Pancreas (tissue), 10 donors: ENCODE measurements around the gene TMEM63A. TPM values are rescaled to one million over a fixed set of nuclear protein-coding genes. Genes with fewer than 3 reads are reported as not detected.

Experiments used
- ATAC-seq, 4 donors: fragments of 200-7000 bp; cut with Tn5 transposase; one replicate each; pipeline versions ENCODE4 v1.8.0 to v1.9.1; 2020; ENCODE audit warnings: mild to moderate bottlenecking in 4 of 4, moderate library complexity in 4 of 4
- DNase-seq, 6 donors: peaks; one replicate each; pipeline ENCODE4 v3.0.0-alpha.2; 2020
- FAIRE-seq: peaks from 2 replicates; lab custom pipeline; 2012; peaks lifted over from hg19 to GRCh38; lab: Jason Lieb, UNC
- H3K27ac ChIP-seq, 4 donors: fragments of 200-600 bp; sonication (generic); 1 replicate in 3 of 4; 2 replicates in 1 of 4; pipeline versions ENCODE4 v1.5.0 to v1.8.0; 2020
- H3K27me3 ChIP-seq, 4 donors: fragments of 200-600 bp; one replicate each; pipeline ENCODE4 v1.8.0; 2021
- H3K36me3 ChIP-seq, 3 donors: fragments of 200-600 bp; sonication (generic) in 1 of 3; one replicate each; pipeline versions ENCODE4 v1.5.0 to v1.8.0; 2020 to 2021
- H3K4me1 ChIP-seq, 3 donors: fragments of 200-600 bp; one replicate each; pipeline ENCODE4 v1.8.0; 2021
- H3K4me3 ChIP-seq, 4 donors: fragments of 200-600 bp; sonication (generic) in 2 of 4; one replicate each; pipeline versions ENCODE4 v1.5.0 to v1.8.0; 2020 to 2021
- H3K9me3 ChIP-seq, 4 donors: fragments of 200-600 bp; one replicate each; pipeline ENCODE4 v1.8.0; 2021
- CTCF ChIP-seq, 4 donors: fragments of 200-600 bp; sonication (generic) in 3 of 4; IDR thresholded peaks; one replicate each; pipeline versions ENCODE4 v1.5.0 to v1.8.0; 2021; ENCODE audit warnings: antibody characterized with exemption in 4 of 4
- WGBS, 2 donors: extraction: QIAGEN DNeasy Blood & Tissue Kit; methylation state at CpG; one replicate each; pipeline ENCODE4 v1.1.7; 2013; 5-methylcytosine and 5-hydroxymethylcytosine counted together
- intact Hi-C, 3 donors: fragments of 100-400 bp; cut with DNase I; formaldehyde crosslinking; loops; one replicate each; pipeline versions ENCODE4 v1.11.1 to v1.14.2; 2022
- polyA plus RNA-seq, 2 donors: library from polyadenylated mRNA; stranded (reverse); fragments of 200-250 nt; gene quantifications; one replicate each; pipeline ENCODE4 v1.2.3, GENCODE V29; 2013
- total RNA-seq, 6 donors: library from RNA; stranded (reverse); fragmentation: NEBNext Ultra II Directional in 4 of 6; extraction: Animal tissue kit (Norgen Biotek cat#: 25700) in 4 of 6; gene quantifications; one replicate each; pipeline versions ENCODE4 v1.2.1 to v1.2.4, GENCODE V29; 2021 to 2023
- donor health status: healthy with polysubstance abuse.
- donor health status: DM: no; HTN: no; CAD: no; lungs with moderate emphysema.
- donor health status: DM: no; HTN: no; CAD: no.
- donor health status: control.
- donor health status: control.
- donor health status: Bipolar disorder and iron deficiency.
- donor health status: DM: yes; HTN: yes; CAD: no.
- donor health status: DM: no; HTN: no; CAD: no.
- donor health status: DM: no; HTN: no; CAD: no.
- donor health status: DM: yes; HTN: yes; CAD: no.

The TMEM63A gene
- total and polyA plus RNA-seq, 8 donors: 56.3 to 185 (median 84.0) TPM

GRCh38 chr1:225866981-225867380 is 15.2 kb downstream of the TMEM63A start:
- H3K9me3 ChIP-seq: no peaks in the 10 kb centered on the region
- TF ChIP-seq CTCF (IDR thresholded peaks at IDR 0.05): no peak
- H3K36me3 ChIP-seq: peaks cover 1 to 84% (median 43%) of the 10 kb centered on the region in 3 donors
- no peaks in the 10 kb centered on the region for H3K27me3 ChIP-seq
- DNase-seq: no peak
- no peak overlapping the region for H3K4me3 ChIP-seq
- no peak overlapping the region for H3K27ac ChIP-seq
- FAIRE-seq: no peak
- no peak for ATAC-seq
- H3K4me1 ChIP-seq: peaks cover 4 to 23% (median 6%) of the 10 kb centered on the region in 3 donors
- WGBS, 2 donors: 67 to 79% methylated on average over 6 of the region's 6 CpGs
- intact Hi-C loops: no loop called here

GRCh38 chr1:225866061-225866837 is 15.9 kb downstream of the TMEM63A start:
- no peaks in the 10 kb centered on the region for H3K27me3 ChIP-seq
- no peak overlapping the region for H3K4me3 ChIP-seq
- FAIRE-seq: no peak
- intact Hi-C loops: no loop called here
- peak in 1 of 6 donors; percentile 16 for DNase-seq
- TF ChIP-seq CTCF (IDR thresholded peaks at IDR 0.05): no peak
- no peak overlapping the region for H3K27ac ChIP-seq
- peaks cover 7 to 84% (median 43%) of the 10 kb centered on the region in 3 donors for H3K36me3 ChIP-seq
- peak in 2 of 4 donors; percentile 33 to 53 for ATAC-seq
- 86 to 91% methylated on average over 8 of the region's 8 CpGs for WGBS, 2 donors
- no peaks in the 10 kb centered on the region for H3K9me3 ChIP-seq
- peaks cover under 1 to 15% (median 6%) of the 10 kb centered on the region in 3 donors for H3K4me1 ChIP-seq

- H3K27ac ChIP-seq: no peak overlapping the region
- peaks cover 7 to 84% (median 49%) of the 10 kb centered on the region in 3 donors for H3K36me3 ChIP-seq
Measured at GRCh38 chr1:225865514-225865913, 16.7 kb downstream of the TMEM63A start.

GRCh38 chr1:225863167-225863566 is 19.0 kb downstream of the TMEM63A start:
- Histone ChIP-seq H3K4me3 (no peak overlapping the region), H3K9me3 (no peaks in the 10 kb centered on the region), H3K4me1 (peaks cover 0 to 13% (median 6%) of the 10 kb centered on the region in 3 donors), H3K27ac (no peak overlapping the region), H3K27me3 (no peaks in the 10 kb centered on the region), H3K36me3 (peaks cover 7 to 81% (median 47%) of the 10 kb centered on the region in 3 donors)
- DNase-seq: no peak
- FAIRE-seq: no peak
- WGBS, 2 donors: 88 to 89% methylated on average over 5 of the region's 5 CpGs
- intact Hi-C loops: no loop called here
- no peak for TF ChIP-seq CTCF (IDR thresholded peaks at IDR 0.05)
- ATAC-seq: no peak

More at GRCh38 chr1:225865514-225865913, 16.7 kb downstream of the TMEM63A start:
- DNase-seq (peak in 1 of 6 donors; percentile 40), ATAC-seq (no peak), FAIRE-seq (no peak)
- Histone ChIP-seq H3K9me3 (no peaks in the 10 kb centered on the region), H3K4me3 (no peak overlapping the region), H3K27me3 (no peaks in the 10 kb centered on the region), H3K4me1 (peaks cover 0 to 13% (median 6%) of the 10 kb centered on the region in 3 donors)
- intact Hi-C loops: no loop called here
- 90 to 92% methylated on average over 13 of the region's 13 CpGs for WGBS, 2 donors
- no peak for TF ChIP-seq CTCF (IDR thresholded peaks at IDR 0.05)

GRCh38 chr1:225862581-225862950 is 19.6 kb downstream of the TMEM63A start:
- ATAC-seq (no peak), DNase-seq (peak in 1 of 6 donors; percentile 27), FAIRE-seq (no peak)
- Histone ChIP-seq H3K27ac (no peak overlapping the region), H3K9me3 (no peaks in the 10 kb centered on the region), H3K27me3 (no peaks in the 10 kb centered on the region), H3K4me1 (peaks cover 0 to 13% (median 6%) of the 10 kb centered on the region in 3 donors), H3K4me3 (no peak overlapping the region), H3K36me3 (peaks cover 7 to 81% (median 41%) of the 10 kb centered on the region in 3 donors)
- intact Hi-C loops: no loop called here
- no peak for TF ChIP-seq CTCF (IDR thresholded peaks at IDR 0.05)
- WGBS, 2 donors: 80 to 88% methylated on average over 11 to 13 of the region's 13 CpGs
